CD14-positive monocyte (primary cell): ENCODE results near the gene CDH4. TPM values are rescaled to one million over a fixed set of nuclear protein-coding genes. Genes with fewer than 3 reads are reported as not detected.
A peak's percentile ranks its signal among the peaks of the same experiment; 100 is the strongest.

Experiments
- DNase-seq, 3 donors: peaks; one replicate each; pipeline ENCODE4 v3.0.0-alpha.2; 2011 to 2022
- H2AFZ ChIP-seq: 2 replicates; pipeline ENCODE4 v1.6.0; 2012; ENCODE audit warnings: mild to moderate bottlenecking, low read depth, low read length, inconsistent platforms; ENCODE audit not compliant: insufficient read depth, poor library complexity, severe bottlenecking
- H3K27ac ChIP-seq, 2 donors: 1 replicate in 1 of 2; 2 replicates in 1 of 2; pipeline ENCODE4 v1.5.1; 2012 to 2013; ENCODE audit warnings: low read length in 2 of 2, control low read depth in 1 of 2, inconsistent platforms in 1 of 2, low read depth in 1 of 2, mild to moderate bottlenecking in 1 of 2
- H3K27me3 ChIP-seq, 2 donors: one replicate each; pipeline versions ENCODE4 v1.6.0 to v1.6.1; 2011 to 2013; ENCODE audit warnings: low read length in 2 of 2; ENCODE audit not compliant: control insufficient read depth in 2 of 2, insufficient read depth in 2 of 2
- H3K36me3 ChIP-seq, 2 donors: replicated peaks in 1 of 2; 1 replicate in 1 of 2; 2 replicates in 1 of 2; pipeline versions ENCODE4 v1.5.1 to v1.6.1; 2012 to 2013; ENCODE audit warnings: low read length in 2 of 2, control low read depth in 1 of 2, inconsistent platforms in 1 of 2, mild to moderate bottlenecking in 1 of 2; ENCODE audit not compliant: insufficient read depth in 2 of 2, control insufficient read depth in 1 of 2
- H3K4me1 ChIP-seq, 2 donors: 1 replicate in 1 of 2; 2 replicates in 1 of 2; pipeline versions ENCODE4 v1.5.1 to v1.6.1; 2012 to 2013; ENCODE audit warnings: low read length in 2 of 2, control low read depth in 1 of 2, inconsistent platforms in 1 of 2, mild to moderate bottlenecking in 1 of 2, moderate library complexity in 1 of 2; ENCODE audit not compliant: insufficient read depth in 2 of 2, control insufficient read depth in 1 of 2
- H3K4me2 ChIP-seq: replicated peaks from 2 replicates; pipeline ENCODE3; 2012; ENCODE audit warnings: low read length, moderate library complexity, mild to moderate bottlenecking; ENCODE audit not compliant: poor library complexity, severe bottlenecking; ENCODE audit errors: extremely low read depth
- H3K4me3 ChIP-seq, 3 experiments: fragments of 200-600 bp in 1 of 3; sonication (generic) in 1 of 3; replicated peaks in 1 of 3; 1 replicate in 2 of 3; 2 replicates in 1 of 3; pipeline ENCODE4 v1.5.1; 2011 to 2013; ENCODE audit warnings: low read length in 3 of 3, mild to moderate bottlenecking in 3 of 3, control low read depth in 2 of 3, low read depth in 2 of 3, inconsistent platforms in 1 of 3, moderate library complexity in 1 of 3
- H3K79me2 ChIP-seq: 2 replicates; pipeline ENCODE4 v1.6.0; 2012; ENCODE audit warnings: mild to moderate bottlenecking, control low read depth, inconsistent platforms, low read length, moderate library complexity; ENCODE audit not compliant: insufficient read depth
- H3K9ac ChIP-seq: 2 replicates; pipeline ENCODE4 v1.6.0; 2017; ENCODE audit warnings: low read length, mild to moderate bottlenecking; ENCODE audit not compliant: insufficient read depth, poor library complexity, severe bottlenecking
- H3K9me3 ChIP-seq, 2 donors: replicated peaks in 1 of 2; 1 replicate in 1 of 2; 2 replicates in 1 of 2; pipeline versions ENCODE4 v1.5.1 to v1.6.1; 2012 to 2013; ENCODE audit warnings: low read length in 2 of 2, control low read depth in 1 of 2; ENCODE audit not compliant: control insufficient read depth in 1 of 2, insufficient read depth in 1 of 2
- H4K20me1 ChIP-seq: 2 replicates; pipeline ENCODE4 v1.6.0; 2012; ENCODE audit warnings: mild to moderate bottlenecking, low read length, control low read depth, moderate library complexity; ENCODE audit not compliant: insufficient read depth
- H3K27ac Mint-ChIP-seq, 7 donors: one replicate each; pipeline ENCODE4 v1.8.0; 2020; ENCODE audit warnings: mild to moderate bottlenecking in 7 of 7, mixed read lengths in 7 of 7, moderate library complexity in 6 of 7, inconsistent platforms in 2 of 7
- H3K27me3 Mint-ChIP-seq, 3 donors: one replicate each; pipeline ENCODE4 v1.8.0; 2021 to 2022; ENCODE audit warnings: low read depth in 3 of 3, mild to moderate bottlenecking in 3 of 3, mixed read lengths in 3 of 3, moderate library complexity in 3 of 3, inconsistent platforms in 1 of 3
- H3K36me3 Mint-ChIP-seq, 2 donors: one replicate each; pipeline ENCODE4 v1.8.0; 2020; ENCODE audit warnings: mixed read lengths in 2 of 2, inconsistent platforms in 1 of 2, mild to moderate bottlenecking in 1 of 2
- H3K4me1 Mint-ChIP-seq: one replicate; pipeline ENCODE4 v1.8.0; 2020; ENCODE audit warnings: mild to moderate bottlenecking, mixed read lengths
- H3K4me3 Mint-ChIP-seq, 2 donors: one replicate each; pipeline ENCODE4 v1.8.0; 2020; ENCODE audit warnings: mild to moderate bottlenecking in 2 of 2, mixed read lengths in 2 of 2, moderate library complexity in 1 of 2
- H3K9me3 Mint-ChIP-seq, 7 donors: one replicate each; pipeline ENCODE4 v1.8.0; 2020 to 2022; ENCODE audit warnings: mixed read lengths in 7 of 7, mild to moderate bottlenecking in 6 of 7, moderate library complexity in 6 of 7, inconsistent platforms in 2 of 7
- CTCF ChIP-seq: fragments of 200-600 bp; IDR thresholded peaks from one replicate; pipeline ENCODE4 v1.8.0; 2022; ENCODE audit warnings: antibody characterized with exemption, mild to moderate bottlenecking
- WGBS: methylation state at CpG from one replicate; pipeline ENCODE4 v1.1.5; 2013; ENCODE audit warnings: missing lambda C conversion rate; ENCODE audit not compliant: insufficient coverage; 5-methylcytosine and 5-hydroxymethylcytosine counted together
- intact Hi-C, 2 donors: fragments of 100-400 bp; cut with micrococcal nuclease; formaldehyde crosslinking; loops; one replicate each; pipeline versions ENCODE4 v1.15.0 to v1.15.1; 2023
- polyA plus RNA-seq, 3 donors: library from polyadenylated mRNA; depleted of rRNA in 1 of 3; unstranded in 2 of 3; stranded (reverse) in 1 of 3; fragments of 300-500 nt in 2 of 3; fragments of >200 nt in 1 of 3; fragmentation: Illumina TruSeq in 2 of 3; gene quantifications; 1 replicate in 2 of 3; 2 replicates in 1 of 3; pipeline ENCODE4 v1.2.3, GENCODE V29; 2012 to 2021

Gene CDH4
- polyA plus RNA-seq, 3 donors: not detected

GRCh38 chr20:61937146-61937962 lies 685.3 kb downstream of the CDH4 start:
- no peak overlapping the region for H3K4me3 Mint-ChIP-seq

More at GRCh38 chr20:61937146-61937962, 685.3 kb downstream of the CDH4 start:
- no peaks in the 10 kb centered on the region for H3K79me2 ChIP-seq
- Mint-ChIP-seq H3K27ac (peak overlapping the region in 1 of 7 donors; percentile 17), H3K36me3 (no peaks in the 10 kb centered on the region), H3K27me3 (peaks cover 0 to 5% (median 2%) of the 10 kb centered on the region in 3 donors), H3K9me3 (peaks cover 0 to 5% (median under 1%) of the 10 kb centered on the region in 7 donors), H3K4me1 (no peaks in the 10 kb centered on the region)
- no peak overlapping the region for H3K9ac ChIP-seq
- no peaks in the 10 kb centered on the region for H3K4me1 ChIP-seq
- H2AFZ ChIP-seq: no peak overlapping the region
- no peaks in the 10 kb centered on the region for H4K20me1 ChIP-seq
- 86% methylated on average over 7 of the region's 10 CpGs for WGBS
- H3K27ac ChIP-seq: no peak overlapping the region
- H3K36me3 ChIP-seq: no peaks in the 10 kb centered on the region
- no peaks in the 10 kb centered on the region for H3K27me3 ChIP-seq
- intact Hi-C loops: no loop called here
- no peak overlapping the region for H3K4me2 ChIP-seq
- peaks cover 0 to 26% of the 10 kb centered on the region in 2 donors for H3K9me3 ChIP-seq
- no peak for TF ChIP-seq CTCF
- DNase-seq: no peak
- H3K4me3 ChIP-seq: no peak overlapping the region
